GM10266 (cell line): ENCODE results near the gene CTNND2.

ENCODE experiments used
- DNase-seq: peaks from one replicate; pipeline ENCODE4 v3.0.0; 2012; ENCODE audit errors: extremely low spot score
- CTCF ChIP-seq: IDR thresholded peaks from 2 replicates; pipeline ENCODE4 v1.5.1; 2012; ENCODE audit warnings: mild to moderate bottlenecking, low read depth; ENCODE audit not compliant: control insufficient read depth, insufficient read depth; ENCODE audit errors: missing control alignments

CTNND2 gene

GRCh38 chr5:11482011-11482410, 422.2 kb downstream of the CTNND2 start:
- DNase-seq, result no peak
- TF ChIP-seq CTCF, result no peak

GRCh38 chr5:11477786-11478185, 426.5 kb downstream of the CTNND2 start:
- DNase-seq, result no peak
- TF ChIP-seq CTCF, result no peak

- no peak for TF ChIP-seq CTCF
- DNase-seq, result no peak
Observed at GRCh38 chr5:11476866-11477265, 427.4 kb downstream of the CTNND2 start.

- DNase-seq, result no peak
- TF ChIP-seq CTCF, result no peak
Observed at GRCh38 chr5:11468334-11469039, 435.8 kb downstream of the CTNND2 start.

GRCh38 chr5:11467588-11467987, 436.7 kb downstream of the CTNND2 start:
- no peak for TF ChIP-seq CTCF

GRCh38 chr5:11459716-11460115, 444.5 kb downstream of the CTNND2 start:
- no peak for TF ChIP-seq CTCF
- DNase-seq, result no peak

More at GRCh38 chr5:11467588-11467987, 436.7 kb downstream of the CTNND2 start:
- DNase-seq, result no peak

- no peak for TF ChIP-seq CTCF
- no peak for DNase-seq
Observed at GRCh38 chr5:11455505-11455904, 448.7 kb downstream of the CTNND2 start.
